Neuronal stem cell (in vitro differentiated cells): ENCODE data around the gene PDCD5.

Source experiments
- DNase-seq: peaks from one replicate; pipeline ENCODE4 v3.0.0-alpha.2; 2013; ENCODE audit warnings: low spot score
- H2AFZ ChIP-seq: one replicate; pipeline ENCODE4 v1.6.1; 2013; ENCODE audit warnings: mild to moderate bottlenecking, low read length, inconsistent platforms
- H2AK5ac ChIP-seq: 2 replicates; pipeline ENCODE4 v1.6.1; 2013; ENCODE audit warnings: low read depth, mild to moderate bottlenecking, inconsistent platforms, low read length, moderate library complexity, mixed read lengths
- H2BK120ac ChIP-seq: 2 replicates; pipeline ENCODE4 v1.6.1; 2013; ENCODE audit warnings: low read depth, mild to moderate bottlenecking, inconsistent platforms, low read length, moderate library complexity, mixed read lengths
- H2BK12ac ChIP-seq: one replicate; pipeline ENCODE4 v1.6.1; 2013; ENCODE audit warnings: low read length, inconsistent platforms
- H2BK15ac ChIP-seq: 2 replicates; pipeline ENCODE4 v1.6.1; 2013; ENCODE audit warnings: mild to moderate bottlenecking, low read length, inconsistent platforms, mixed read lengths
- H2BK5ac ChIP-seq: one replicate; pipeline ENCODE4 v1.6.1; 2013; ENCODE audit warnings: inconsistent platforms, mild to moderate bottlenecking, low read length, moderate library complexity
- H3K14ac ChIP-seq: one replicate; pipeline ENCODE4 v1.6.1; 2013; ENCODE audit warnings: low read length, inconsistent platforms
- H3K18ac ChIP-seq: 2 replicates; pipeline ENCODE4 v1.6.1; 2013; ENCODE audit warnings: low read length, inconsistent platforms
- H3K23ac ChIP-seq: 2 replicates; pipeline ENCODE4 v1.6.1; 2013; ENCODE audit warnings: low read depth, mild to moderate bottlenecking, mixed read lengths, low read length, inconsistent platforms; ENCODE audit not compliant: poor library complexity
- H3K27ac ChIP-seq: replicated peaks from 3 replicates; pipeline ENCODE4 v1.5.1; 2013; ENCODE audit warnings: low read length, inconsistent platforms
- H3K27me3 ChIP-seq, 3 experiments: 2 replicates each; pipeline ENCODE4 v1.6.1; 2013; ENCODE audit warnings: low read length in 3 of 3, mild to moderate bottlenecking in 2 of 3, inconsistent platforms in 1 of 3, low read depth in 1 of 3, mixed read lengths in 1 of 3, moderate library complexity in 1 of 3; ENCODE audit not compliant: control insufficient read depth in 3 of 3, insufficient read depth in 3 of 3
- H3K36me3 ChIP-seq, 2 donors: replicated peaks in 1 of 2; 2 replicates each; pipeline ENCODE4 v1.6.1; 2013; ENCODE audit warnings: low read length in 2 of 2; ENCODE audit not compliant: control insufficient read depth in 2 of 2, insufficient read depth in 2 of 2
- H3K4ac ChIP-seq: 2 replicates; pipeline ENCODE4 v1.6.1; 2013; ENCODE audit warnings: inconsistent platforms, mild to moderate bottlenecking, low read length, moderate library complexity
- H3K4me1 ChIP-seq, 2 donors: 1 replicate in 1 of 2; 2 replicates in 1 of 2; pipeline ENCODE4 v1.6.1; 2013; ENCODE audit warnings: low read length in 2 of 2, low read depth in 1 of 2; ENCODE audit not compliant: control insufficient read depth in 2 of 2, insufficient read depth in 1 of 2
- H3K4me2 ChIP-seq: one replicate; pipeline ENCODE4 v1.6.1; 2013; ENCODE audit warnings: mild to moderate bottlenecking, low read length, inconsistent platforms; ENCODE audit not compliant: insufficient read depth, poor library complexity, severe bottlenecking
- H3K4me3 ChIP-seq, 2 donors: 2 replicates each; pipeline ENCODE4 v1.5.1; 2013; ENCODE audit warnings: low read length in 2 of 2, mild to moderate bottlenecking in 2 of 2, inconsistent platforms in 1 of 2, moderate library complexity in 1 of 2
- H3K79me1 ChIP-seq: one replicate; pipeline ENCODE4 v1.6.1; 2013; ENCODE audit warnings: low read depth, mild to moderate bottlenecking, inconsistent platforms, low read length, moderate library complexity
- H3K9ac ChIP-seq: one replicate; pipeline ENCODE4 v1.6.1; 2013; ENCODE audit warnings: mild to moderate bottlenecking, low read depth, low read length, inconsistent platforms; ENCODE audit not compliant: poor library complexity
- H3K9me3 ChIP-seq, 2 donors: replicated peaks in 1 of 2; 2 replicates each; pipeline versions ENCODE3 to v1.6.1; 2013; ENCODE audit warnings: low read length in 2 of 2, mild to moderate bottlenecking in 2 of 2, inconsistent platforms in 1 of 2, low read depth in 1 of 2, mixed read lengths in 1 of 2, moderate library complexity in 1 of 2; ENCODE audit not compliant: control insufficient read depth in 2 of 2, insufficient read depth in 1 of 2
- H4K8ac ChIP-seq: one replicate; pipeline ENCODE4 v1.6.1; 2013; ENCODE audit warnings: low read depth, mild to moderate bottlenecking, inconsistent platforms, low read length, moderate library complexity
- H4K91ac ChIP-seq: one replicate; pipeline ENCODE4 v1.6.1; 2013; ENCODE audit warnings: low read length, low read depth, mild to moderate bottlenecking, inconsistent platforms; ENCODE audit not compliant: poor library complexity
- WGBS, 2 donors: extraction: QIAGEN DNeasy Blood & Tissue Kit; methylation state at CpG; one replicate each; pipeline ENCODE4 v1.1.7; 2013; ENCODE audit warnings: missing lambda C conversion rate in 2 of 2, mixed read lengths in 1 of 2; ENCODE audit not compliant: insufficient read length in 2 of 2, insufficient replicate concordance in 1 of 2; ENCODE audit errors: extremely low coverage in 2 of 2; 5-methylcytosine and 5-hydroxymethylcytosine counted together

The PDCD5 gene

GRCh38 chr19:32611161-32611560 is 30.2 kb downstream of the PDCD5 start:
- Histone ChIP-seq H3K79me1 (peaks cover 2% of the 10 kb centered on the region), H2BK12ac (no peak overlapping the region), H3K4me1 (no peaks in the 10 kb centered on the region), H3K18ac (no peak overlapping the region), H3K9me3 (peaks cover 5 to 9% of the 10 kb centered on the region in 2 donors), H4K8ac (no peak overlapping the region), H3K23ac (no peak overlapping the region), H3K4ac (no peak overlapping the region), H3K36me3 (peaks cover 30 to 55% of the 10 kb centered on the region in 2 donors), H3K27me3 (no peaks in the 10 kb centered on the region), H2AK5ac (no peak overlapping the region), H2BK5ac (no peak overlapping the region), H3K9ac (no peak overlapping the region), H2AFZ (no peak overlapping the region), H3K4me2 (no peak overlapping the region), H2BK120ac (no peak overlapping the region), H3K27ac (no peak overlapping the region), H4K91ac (no peak overlapping the region), H3K14ac (no peak overlapping the region), H3K4me3 (no peak overlapping the region), H2BK15ac (no peak overlapping the region)
- WGBS, 2 donors, result no CpG with 5 or more reads among the region's 5 CpGs
- no peak for DNase-seq

- Histone ChIP-seq H2BK120ac (no peak overlapping the region), H3K27me3 (no peaks in the 10 kb centered on the region), H3K27ac (no peak overlapping the region), H3K36me3 (peaks cover 30 to 52% of the 10 kb centered on the region in 2 donors), H3K4me2 (no peak overlapping the region), H3K4ac (no peak overlapping the region), H3K4me1 (no peaks in the 10 kb centered on the region), H3K79me1 (peaks cover 2% of the 10 kb centered on the region), H2BK5ac (no peak overlapping the region), H2AFZ (no peak overlapping the region), H2BK15ac (no peak overlapping the region), H4K8ac (no peak overlapping the region), H2BK12ac (no peak overlapping the region), H3K9me3 (peaks cover 5 to 7% of the 10 kb centered on the region in 2 donors), H3K9ac (no peak overlapping the region), H3K23ac (no peak overlapping the region), H3K4me3 (no peak overlapping the region), H4K91ac (no peak overlapping the region), H3K18ac (no peak overlapping the region), H3K14ac (no peak overlapping the region), H2AK5ac (no peak overlapping the region)
- no peak for DNase-seq
- WGBS, 2 donors, result no CpG with 5 or more reads among the region's 4 CpGs
These were observed 32.0 kb downstream of the PDCD5 start for GRCh38 chr19:32613008-32613407.

DNA sequence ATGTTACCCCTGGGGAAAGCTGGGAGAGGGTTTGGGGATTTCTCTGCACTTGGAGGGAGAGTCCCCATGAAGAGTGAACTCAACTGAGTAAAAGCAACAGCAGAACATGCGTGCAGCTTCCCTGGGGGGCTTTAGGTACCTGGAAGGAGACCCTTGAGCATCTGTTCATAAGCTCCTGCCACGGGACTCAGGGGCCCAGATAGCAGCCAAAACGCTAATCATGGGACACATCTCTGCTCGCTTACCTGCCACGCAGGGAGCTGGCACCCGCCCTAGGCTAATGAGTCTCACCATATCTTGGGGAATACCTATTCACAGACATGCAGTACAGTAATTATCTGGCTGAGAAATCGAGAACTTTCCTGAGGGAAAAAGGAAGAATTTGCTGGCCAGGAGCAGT is 33.9 kb downstream of the PDCD5 start:
- Histone ChIP-seq H3K18ac (no peak overlapping the region), H3K4me3 (no peak overlapping the region), H3K27me3 (no peaks in the 10 kb centered on the region), H2AK5ac (no peak overlapping the region), H3K23ac (no peak overlapping the region), H2BK15ac (no peak overlapping the region), H3K14ac (no peak overlapping the region), H2BK12ac (no peak overlapping the region), H2BK120ac (no peak overlapping the region), H3K4me2 (no peak overlapping the region), H3K36me3 (peaks cover 41 to 64% of the 10 kb centered on the region in 2 donors), H3K9me3 (peaks cover 4 to 5% of the 10 kb centered on the region in 2 donors), H3K4ac (no peak overlapping the region), H4K91ac (no peak overlapping the region), H4K8ac (no peak overlapping the region), H3K27ac (no peak overlapping the region), H3K79me1 (peaks cover 2% of the 10 kb centered on the region), H2AFZ (no peak overlapping the region), H3K9ac (no peak overlapping the region), H2BK5ac (no peak overlapping the region), H3K4me1 (no peaks in the 10 kb centered on the region)
- WGBS, 2 donors, result no CpG with 5 or more reads among the region's 7 CpGs
- no peak for DNase-seq

DNA sequence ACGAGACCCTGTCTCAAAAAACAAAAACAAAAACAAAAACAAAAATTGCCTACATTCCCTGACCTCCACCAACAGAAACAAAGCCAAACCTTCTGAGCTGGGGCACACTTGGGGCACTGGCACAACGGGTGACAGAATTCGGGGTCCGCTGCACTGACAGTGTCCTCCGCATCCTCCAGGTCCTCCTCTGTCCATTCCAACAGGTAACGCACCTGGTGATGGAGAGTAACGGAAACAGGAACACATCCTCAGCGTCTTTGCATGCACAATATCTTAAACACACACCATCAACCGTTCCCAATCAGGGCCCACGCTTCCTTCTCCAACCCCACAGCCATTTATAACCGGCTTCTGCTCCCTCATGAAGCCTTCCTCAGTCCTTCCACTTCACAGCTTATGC is 34.6 kb downstream of the PDCD5 start:
- Histone ChIP-seq H3K4me1 (no peaks in the 10 kb centered on the region), H2AK5ac (no peak overlapping the region), H3K23ac (no peak overlapping the region), H3K4me3 (no peak overlapping the region), H3K79me1 (peaks cover 2% of the 10 kb centered on the region), H3K14ac (no peak overlapping the region), H2BK15ac (no peak overlapping the region), H3K18ac (no peak overlapping the region), H3K9me3 (peaks cover 4 to 5% of the 10 kb centered on the region in 2 donors), H4K91ac (no peak overlapping the region), H3K36me3 (peaks cover 41 to 64% of the 10 kb centered on the region in 2 donors), H2BK120ac (no peak overlapping the region), H2BK5ac (no peak overlapping the region), H2AFZ (no peak overlapping the region), H4K8ac (no peak overlapping the region), H3K4ac (no peak overlapping the region), H3K27ac (no peak overlapping the region), H2BK12ac (no peak overlapping the region), H3K4me2 (no peak overlapping the region), H3K27me3 (no peaks in the 10 kb centered on the region), H3K9ac (no peak overlapping the region)
- WGBS, 2 donors, result no CpG with 5 or more reads among the region's 11 CpGs
- no peak for DNase-seq
